HFF-Myc (cell line): Measurements from ENCODE around the gene GTPBP3.

ENCODE experiments used
- DNase-seq: peaks from one replicate; pipeline ENCODE4 v3.0.0-alpha.2; 2011; ENCODE audit warnings: low read depth; ENCODE audit errors: extremely low read depth
- H3K4me3 ChIP-seq: replicated peaks from 2 replicates; pipeline ENCODE4 v1.5.1; 2011; ENCODE audit warnings: low read depth, mild to moderate bottlenecking, control low read depth, low read length
- CTCF ChIP-seq: IDR thresholded peaks from 2 replicates; pipeline ENCODE4 v1.5.1; 2012; ENCODE audit warnings: mild to moderate bottlenecking, low read depth, low read length, control low read depth; ENCODE audit errors: missing control alignments

The GTPBP3 gene

GRCh38 chr19:17325881-17326594, 11.3 kb upstream of the GTPBP3 start:
- DNase-seq, result no peak
- H3K4me3 ChIP-seq, result no peak overlapping the region
- TF ChIP-seq CTCF, result no peak

- no peak overlapping the region for H3K4me3 ChIP-seq
- TF ChIP-seq CTCF, result no peak
- no peak for DNase-seq
Measured at GRCh38 chr19:17326595-17326966, 10.8 kb upstream of the GTPBP3 start.

- no peak overlapping the region for H3K4me3 ChIP-seq
- no peak for TF ChIP-seq CTCF
- no peak for DNase-seq
Measured at GRCh38 chr19:17327068-17327653, 10.2 kb upstream of the GTPBP3 start.

GRCh38 chr19:17327654-17328516, 9.5 kb upstream of the GTPBP3 start:
- no peak for TF ChIP-seq CTCF
- DNase-seq, result no peak
- no peak overlapping the region for H3K4me3 ChIP-seq

GRCh38 chr19:17328517-17329365, 8.6 kb upstream of the GTPBP3 start:
- no peak overlapping the region for H3K4me3 ChIP-seq
- TF ChIP-seq CTCF, result no peak
- no peak for DNase-seq
